ENCODE data around the gene FAM169A.

GRCh38 chr5:74766849-74767578 is 99.2 kb downstream of the FAM169A start, which contains the start of the genes GFM2 and NSA2:
- peak; percentile 66 for TF ChIP-seq POLR2AphosphoS5 (IDR thresholded peaks at IDR 0.05; ENCODE audit: low read depth, low read length)
- TF ChIP-seq, protein P1, sequence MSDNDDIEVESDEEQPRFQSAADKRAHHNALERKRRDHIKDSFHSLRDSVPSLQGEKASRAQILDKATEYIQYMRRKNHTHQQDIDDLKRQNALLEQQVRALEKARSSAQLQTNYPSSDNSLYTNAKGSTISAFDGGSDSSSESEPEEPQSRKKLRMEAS (IDR thresholded peaks at IDR 0.05) = peak; percentile 80
- TF ChIP-seq EZH2phosphoT487 (IDR thresholded peaks at IDR 0.05; ENCODE audit: borderline replicate concordance) = no peak
- TF ChIP-seq CTCF (IDR thresholded peaks at IDR 0.05 in 2 of 3, conservative IDR thresholded peaks at IDR 0.05 in 1 of 3; ENCODE audit: borderline replicate concordance in 1 of 3, insufficient read depth in 1 of 3, low read depth in 2 of 3, low read length in 2 of 3) = no peak
